Activated CD8-positive, alpha-beta T cell treated with anti-CD3 and anti-CD28 coated beads, Interleukin-2, amount 10 ng/mL, durations not matched to agents 7 days and 5 days (primary cell): Measurements from ENCODE around the gene ITGA5. TPM values are rescaled to one million over a fixed set of nuclear protein-coding genes. Genes with fewer than 3 reads are reported as not detected.

ENCODE experiments used
- ATAC-seq: fragments of 150-1000 bp; cut with Tn5 transposase; one replicate; pipeline ENCODE4 v1.10.0; 2021; ENCODE audit warnings: moderate library complexity
- CTCF ChIA-PET: fragments of 350-600 bp; sonication (Branson Sonifier 250); formaldehyde crosslinking; loops from one replicate; lab custom pipeline; 2021; ENCODE audit warnings: antibody characterized with exemption; lab: Charles Lee
- POLR2A ChIA-PET: fragments of 350-600 bp; sonication (Branson Sonifier 250); formaldehyde crosslinking; loops from one replicate; lab custom pipeline; 2021; ENCODE audit warnings: antibody characterized with exemption; lab: Charles Lee
- DNase-seq: peaks from one replicate; pipeline ENCODE4 v3.0.0-alpha.2; 2020
- H3K27ac Mint-ChIP-seq: one replicate; pipeline ENCODE4 v1.8.0; 2021; ENCODE audit warnings: mild to moderate bottlenecking, mixed read lengths
- H3K27me3 Mint-ChIP-seq: one replicate; pipeline ENCODE4 v1.8.0; 2021; ENCODE audit warnings: low read depth, mixed read lengths
- H3K36me3 Mint-ChIP-seq: one replicate; pipeline ENCODE4 v1.8.0; 2021; ENCODE audit warnings: low read depth, mixed read lengths
- H3K4me1 Mint-ChIP-seq: one replicate; pipeline ENCODE4 v1.8.0; 2021; ENCODE audit warnings: low read depth, mixed read lengths
- H3K4me3 Mint-ChIP-seq: one replicate; pipeline ENCODE4 v1.8.0; 2021; ENCODE audit warnings: mild to moderate bottlenecking, mixed read lengths
- H3K9me3 Mint-ChIP-seq: one replicate; pipeline ENCODE4 v1.8.0; 2022; ENCODE audit warnings: mixed read lengths; ENCODE audit not compliant: insufficient read depth
- total RNA-seq, 2 experiments: library from RNA; stranded (reverse); gene quantifications; one replicate each; pipeline ENCODE4 v1.2.3, GENCODE V29; 2021

Gene ITGA5
- total RNA-seq, 2 experiments from 2014 or later: 65.0 to 69.1 TPM

GRCh38 chr12:54431911-54432814 lies 13.1 kb upstream of the ITGA5 start:
- Mint-ChIP-seq H3K27ac (peak overlapping the region; percentile 70), H3K9me3 (no peaks in the 10 kb centered on the region), H3K27me3 (peaks cover 18% of the 10 kb centered on the region), H3K4me1 (peaks cover 47% of the 10 kb centered on the region), H3K4me3 (peak overlapping the region; percentile 51), H3K36me3 (no peaks in the 10 kb centered on the region)
- DNase-seq: peak; percentile 58
- ChIA-PET POLR2A (interaction anchor here (1.7 kb wide), 1 partner anchor 32 kb away, joined by 3 read pairs; no protein-coding TSS in a partner anchor), CTCF (interaction anchor here (0.9 to 14.9 kb wide), 3 partner anchors 19 to 39 kb away, joined by 3 to 505 read pairs (median 7); no protein-coding TSS in a partner anchor)
- peak; percentile 57 for ATAC-seq

DNA sequence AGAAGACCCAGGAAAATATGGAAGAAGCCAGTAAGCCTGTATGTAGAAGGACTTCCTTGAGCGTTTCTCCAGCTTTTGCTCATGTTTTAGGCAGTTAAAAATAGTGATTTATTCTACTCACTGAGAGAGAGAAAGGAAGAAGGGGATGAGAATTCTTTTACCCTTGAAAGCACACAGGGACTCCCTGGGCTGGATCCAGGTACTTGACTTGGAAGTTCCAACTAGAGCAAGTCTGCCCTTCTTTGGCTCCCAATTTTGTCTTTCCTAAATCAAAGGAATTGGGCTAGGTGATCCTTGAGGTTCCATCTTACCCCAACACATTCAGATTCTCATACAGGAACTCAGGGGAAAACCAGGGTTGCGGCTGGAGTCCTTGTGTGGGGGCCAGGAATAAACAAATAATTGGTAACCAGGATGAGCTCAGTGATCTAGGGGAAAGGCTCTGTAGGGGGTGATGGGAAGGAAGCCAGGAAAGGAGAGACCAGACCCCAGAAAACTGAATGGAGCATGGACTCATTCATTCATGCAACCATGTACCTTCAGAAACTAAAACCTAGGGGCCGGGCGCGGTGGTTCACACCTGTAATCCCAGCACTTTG lies 11.5 kb upstream of the ITGA5 start:
- no peak for ATAC-seq
- CTCF ChIA-PET: interaction anchor here (1.0 to 14.9 kb wide), 2 partner anchors 17 to 30 kb away, joined by 4 to 505 read pairs; no protein-coding TSS in a partner anchor
- no peaks in the 10 kb centered on the region for H3K36me3 Mint-ChIP-seq
- DNase-seq: no peak
- POLR2A ChIA-PET: interaction anchor here (3.6 kb wide), 1 partner anchor 17 kb away, joined by 16 read pairs; no protein-coding TSS in a partner anchor
- peaks cover 27% of the 10 kb centered on the region for H3K27me3 Mint-ChIP-seq
- H3K27ac Mint-ChIP-seq: no peak overlapping the region
- H3K4me1 Mint-ChIP-seq: peaks cover 47% of the 10 kb centered on the region
- H3K9me3 Mint-ChIP-seq: no peaks in the 10 kb centered on the region
- no peak overlapping the region for H3K4me3 Mint-ChIP-seq

DNA sequence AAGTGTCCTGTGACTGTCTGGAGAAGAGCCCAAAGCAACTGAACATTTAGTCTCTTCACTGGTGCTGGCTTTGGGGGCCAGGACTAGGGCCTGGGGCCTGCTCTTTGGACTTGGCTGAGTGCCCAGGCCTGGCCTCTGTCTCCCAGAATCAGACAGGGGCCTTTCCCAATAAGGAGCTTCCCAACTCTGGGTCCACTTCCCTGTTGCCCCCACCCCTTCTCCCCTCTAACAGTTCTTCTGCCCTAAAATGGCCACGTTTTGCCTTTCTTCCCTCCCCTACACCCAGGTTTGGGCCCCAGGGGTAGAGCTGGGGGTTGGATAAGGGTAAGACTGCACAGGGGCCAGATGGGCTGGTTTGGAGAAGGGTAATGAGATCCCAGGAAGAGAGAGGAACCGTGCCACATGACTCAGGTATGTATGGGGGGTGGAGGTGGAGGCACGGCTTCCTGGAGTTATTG lies 10.0 kb upstream of the ITGA5 start:
- H3K4me1 Mint-ChIP-seq: peaks cover 47% of the 10 kb centered on the region
- H3K9me3 Mint-ChIP-seq: no peaks in the 10 kb centered on the region
- no peak for ATAC-seq
- POLR2A ChIA-PET: interaction anchor here (0.5 to 3.6 kb wide), 3 partner anchors 11 to 37 kb away, joined by 3 to 16 read pairs (median 5); no protein-coding TSS in a partner anchor
- H3K27ac Mint-ChIP-seq: peak overlapping the region; percentile 48
- no peak overlapping the region for H3K4me3 Mint-ChIP-seq
- no peaks in the 10 kb centered on the region for H3K36me3 Mint-ChIP-seq
- CTCF ChIA-PET: interaction anchor here (0.7 to 14.9 kb wide), 5 partner anchors 10 to 177 kb away, joined by 3 to 505 read pairs (median 8); no protein-coding TSS in a partner anchor
- H3K27me3 Mint-ChIP-seq: peaks cover 30% of the 10 kb centered on the region
- no peak for DNase-seq

DNA sequence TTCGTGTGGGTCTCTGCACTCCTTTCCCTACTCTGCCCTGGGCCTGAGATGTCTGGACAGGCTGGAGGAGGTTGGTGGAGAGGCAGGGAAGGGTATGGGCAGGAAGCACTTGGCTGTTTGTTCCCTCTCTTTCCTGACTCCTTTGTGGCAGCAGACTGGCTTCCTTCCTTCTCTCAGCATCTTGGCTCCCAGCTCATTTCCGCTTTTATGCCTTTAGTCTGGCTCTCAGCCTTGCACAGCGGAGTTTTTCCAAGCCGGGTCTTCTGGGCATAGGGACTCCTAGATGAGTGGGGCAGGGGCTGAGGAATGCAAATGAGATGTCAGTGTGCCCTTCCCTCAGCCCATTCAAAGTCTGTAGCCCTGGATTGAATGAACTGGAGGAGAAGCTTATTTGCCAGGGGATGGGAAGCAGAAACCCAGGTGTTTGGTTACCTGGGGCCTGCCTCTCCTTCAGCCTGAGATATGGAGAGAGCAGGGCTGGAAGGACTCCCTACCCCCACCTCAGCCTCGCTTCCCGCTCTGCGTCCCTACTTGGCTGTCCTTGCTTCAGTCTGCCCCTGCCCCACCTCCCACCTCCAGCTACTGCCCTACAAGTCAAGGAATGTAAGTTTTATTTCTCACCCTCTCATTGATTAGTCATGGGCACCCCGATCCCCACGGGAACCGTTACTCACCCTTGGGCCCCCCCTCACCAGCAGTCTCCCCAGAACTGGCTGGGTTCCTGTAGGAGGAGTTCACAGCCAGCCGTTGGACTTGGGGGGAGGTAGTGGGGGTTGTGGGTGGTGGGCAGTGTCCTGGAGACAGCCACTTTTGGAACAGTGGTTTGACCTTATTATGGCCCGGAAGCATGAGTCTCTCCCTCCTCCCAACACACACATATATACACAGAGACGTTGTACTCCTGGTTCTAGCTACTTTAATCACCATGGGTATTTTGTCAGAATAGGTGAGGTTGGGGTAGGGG lies 9.3 kb upstream of the ITGA5 start:
- no peaks in the 10 kb centered on the region for H3K9me3 Mint-ChIP-seq
- peak overlapping the region; percentile 48 for H3K27ac Mint-ChIP-seq
- DNase-seq (no peak), ATAC-seq (no peak)
- H3K27me3 Mint-ChIP-seq: peaks cover 34% of the 10 kb centered on the region
- no peaks in the 10 kb centered on the region for H3K36me3 Mint-ChIP-seq
- CTCF ChIA-PET: interaction anchor here (0.7 to 14.9 kb wide), 6 partner anchors 11 to 60 kb away, joined by 3 to 505 read pairs (median 6); no protein-coding TSS in a partner anchor
- POLR2A ChIA-PET: interaction anchor here (0.5 to 3.6 kb wide), 3 partner anchors 11 to 36 kb away, joined by 3 to 16 read pairs (median 5); no protein-coding TSS in a partner anchor
- H3K4me3 Mint-ChIP-seq: no peak overlapping the region
- peaks cover 44% of the 10 kb centered on the region for H3K4me1 Mint-ChIP-seq

- CTCF ChIA-PET: interaction anchor here (4.4 to 14.9 kb wide), 2 partner anchors 12 to 26 kb away, joined by 42 to 505 read pairs; no protein-coding TSS in a partner anchor
- Mint-ChIP-seq H3K4me3 (no peak overlapping the region), H3K36me3 (no peaks in the 10 kb centered on the region), H3K27ac (no peak overlapping the region), H3K4me1 (peaks cover 32% of the 10 kb centered on the region), H3K9me3 (no peaks in the 10 kb centered on the region), H3K27me3 (peaks cover 45% of the 10 kb centered on the region)
- DNase-seq: no peak
- POLR2A ChIA-PET: interaction anchor here (3.6 kb wide), 1 partner anchor 14 kb away, joined by 16 read pairs; no protein-coding TSS in a partner anchor
- ATAC-seq: no peak
These were observed 8.0 kb upstream of the ITGA5 start for GRCh38 chr12:54427106-54427505.

GRCh38 chr12:54426690-54427089 lies 7.6 kb upstream of the ITGA5 start:
- Mint-ChIP-seq H3K9me3 (no peaks in the 10 kb centered on the region), H3K4me1 (peaks cover 28% of the 10 kb centered on the region), H3K27me3 (peaks cover 50% of the 10 kb centered on the region), H3K4me3 (no peak overlapping the region), H3K27ac (no peak overlapping the region), H3K36me3 (no peaks in the 10 kb centered on the region)
- DNase-seq (no peak), ATAC-seq (no peak)
- ChIA-PET POLR2A (interaction anchor here (3.6 kb wide), 1 partner anchor 13 kb away, joined by 16 read pairs; no protein-coding TSS in a partner anchor), CTCF (interaction anchor here (2.9 to 14.9 kb wide), 3 partner anchors 12 to 27 kb away, joined by 22 to 505 read pairs (median 42); no protein-coding TSS in a partner anchor)

GRCh38 chr12:54425702-54426101 lies 6.6 kb upstream of the ITGA5 start:
- DNase-seq (no peak), ATAC-seq (no peak)
- H3K9me3 Mint-ChIP-seq: no peaks in the 10 kb centered on the region
- peak overlapping the region; percentile 13 for H3K27ac Mint-ChIP-seq
- ChIA-PET POLR2A (no interaction called here), CTCF (interaction anchor here (0.6 to 4.4 kb wide), 5 partner anchors 13 to 256 kb away, joined by 3 to 42 read pairs (median 6); no protein-coding TSS in a partner anchor)
- no peak overlapping the region for H3K4me3 Mint-ChIP-seq
- H3K36me3 Mint-ChIP-seq: no peaks in the 10 kb centered on the region
- peaks cover 25% of the 10 kb centered on the region for H3K4me1 Mint-ChIP-seq
- peaks cover 56% of the 10 kb centered on the region for H3K27me3 Mint-ChIP-seq

DNA sequence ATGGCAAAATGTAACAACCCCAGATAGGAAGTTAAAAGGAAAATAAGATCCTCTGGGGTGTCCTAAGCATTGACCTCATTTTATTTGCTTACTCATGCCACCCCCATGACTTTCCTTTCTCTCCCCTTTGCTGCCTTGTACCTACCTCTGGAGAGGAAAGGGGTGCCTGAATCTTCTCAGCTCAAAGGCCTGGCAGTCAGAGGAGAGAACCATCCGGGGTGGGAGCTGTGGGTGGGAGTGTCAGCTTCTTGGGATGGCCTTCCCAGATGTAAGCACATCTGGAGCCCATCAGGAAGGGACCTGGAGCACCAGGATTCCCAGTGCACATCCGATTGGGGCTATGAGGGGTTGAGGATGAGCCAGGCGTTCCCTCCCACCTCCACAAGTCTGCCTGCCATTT lies 5.2 kb upstream of the ITGA5 start:
- H3K27me3 Mint-ChIP-seq: peaks cover 53% of the 10 kb centered on the region
- no peaks in the 10 kb centered on the region for H3K9me3 Mint-ChIP-seq
- no peak overlapping the region for H3K4me3 Mint-ChIP-seq
- DNase-seq: no peak
- ATAC-seq: no peak
- H3K36me3 Mint-ChIP-seq: no peaks in the 10 kb centered on the region
- H3K27ac Mint-ChIP-seq: no peak overlapping the region
- ChIA-PET CTCF (interaction anchor here (0.9 to 2.9 kb wide), 5 partner anchors 11 to 25 kb away, joined by 4 to 22 read pairs (median 5); no protein-coding TSS in a partner anchor), POLR2A (no interaction called here)
- peaks cover 35% of the 10 kb centered on the region for H3K4me1 Mint-ChIP-seq

DNA sequence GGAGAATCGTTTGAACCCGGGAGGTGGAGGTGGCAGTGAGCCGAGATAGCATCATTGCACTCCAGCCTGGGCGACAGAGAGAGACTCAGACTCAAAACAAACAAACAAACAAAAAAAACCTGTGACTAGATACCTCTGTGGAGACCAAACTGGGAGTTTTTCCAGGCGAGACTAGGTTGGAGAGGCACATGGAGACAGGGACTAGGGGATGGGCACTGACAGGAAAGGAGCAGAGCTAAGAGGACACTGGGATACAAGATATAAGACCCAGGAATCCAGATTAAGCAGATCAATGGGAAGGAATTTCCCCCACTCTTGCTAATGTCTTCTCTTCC lies 4.7 kb upstream of the ITGA5 start:
- H3K4me1 Mint-ChIP-seq: peaks cover 32% of the 10 kb centered on the region
- no peak overlapping the region for H3K27ac Mint-ChIP-seq
- H3K36me3 Mint-ChIP-seq: no peaks in the 10 kb centered on the region

GRCh38 chr12:54421879-54422250 lies 2.8 kb upstream of the ITGA5 start:
- ATAC-seq: no peak
- Mint-ChIP-seq H3K4me1 (peaks cover 30% of the 10 kb centered on the region), H3K27me3 (peaks cover 48% of the 10 kb centered on the region), H3K4me3 (no peak overlapping the region), H3K36me3 (peaks cover 8% of the 10 kb centered on the region), H3K27ac (peak overlapping the region; percentile 44), H3K9me3 (no peaks in the 10 kb centered on the region)
- ChIA-PET CTCF (interaction anchor here (11.7 kb wide), 1 partner anchor 20 kb away, joined by 270 read pairs; no protein-coding TSS in a partner anchor), POLR2A (no interaction called here)
- no peak for DNase-seq

More for the DNA sequence above, 4.7 kb upstream of the ITGA5 start:
- H3K9me3 Mint-ChIP-seq: no peaks in the 10 kb centered on the region
- no peak for DNase-seq
- ChIA-PET POLR2A (no interaction called here), CTCF (interaction anchor here (0.9 to 2.9 kb wide), 4 partner anchors 10 to 56 kb away, joined by 3 to 22 read pairs (median 5); no protein-coding TSS in a partner anchor)
- ATAC-seq: no peak
- H3K27me3 Mint-ChIP-seq: peaks cover 53% of the 10 kb centered on the region
- no peak overlapping the region for H3K4me3 Mint-ChIP-seq
